Measurements from ENCODE around the gene CEMIP2. TPM values are rescaled to one million over a fixed set of nuclear protein-coding genes. Genes with fewer than 3 reads are reported as not detected.

CEMIP2 gene
- total and polyA plus RNA-seq, 2 of the 13 experiments (the other 11 are each of a cell fraction or from before 2014, with no cell fraction given), result 94.3 to 128 TPM

- TF ChIP-seq, protein P1, sequence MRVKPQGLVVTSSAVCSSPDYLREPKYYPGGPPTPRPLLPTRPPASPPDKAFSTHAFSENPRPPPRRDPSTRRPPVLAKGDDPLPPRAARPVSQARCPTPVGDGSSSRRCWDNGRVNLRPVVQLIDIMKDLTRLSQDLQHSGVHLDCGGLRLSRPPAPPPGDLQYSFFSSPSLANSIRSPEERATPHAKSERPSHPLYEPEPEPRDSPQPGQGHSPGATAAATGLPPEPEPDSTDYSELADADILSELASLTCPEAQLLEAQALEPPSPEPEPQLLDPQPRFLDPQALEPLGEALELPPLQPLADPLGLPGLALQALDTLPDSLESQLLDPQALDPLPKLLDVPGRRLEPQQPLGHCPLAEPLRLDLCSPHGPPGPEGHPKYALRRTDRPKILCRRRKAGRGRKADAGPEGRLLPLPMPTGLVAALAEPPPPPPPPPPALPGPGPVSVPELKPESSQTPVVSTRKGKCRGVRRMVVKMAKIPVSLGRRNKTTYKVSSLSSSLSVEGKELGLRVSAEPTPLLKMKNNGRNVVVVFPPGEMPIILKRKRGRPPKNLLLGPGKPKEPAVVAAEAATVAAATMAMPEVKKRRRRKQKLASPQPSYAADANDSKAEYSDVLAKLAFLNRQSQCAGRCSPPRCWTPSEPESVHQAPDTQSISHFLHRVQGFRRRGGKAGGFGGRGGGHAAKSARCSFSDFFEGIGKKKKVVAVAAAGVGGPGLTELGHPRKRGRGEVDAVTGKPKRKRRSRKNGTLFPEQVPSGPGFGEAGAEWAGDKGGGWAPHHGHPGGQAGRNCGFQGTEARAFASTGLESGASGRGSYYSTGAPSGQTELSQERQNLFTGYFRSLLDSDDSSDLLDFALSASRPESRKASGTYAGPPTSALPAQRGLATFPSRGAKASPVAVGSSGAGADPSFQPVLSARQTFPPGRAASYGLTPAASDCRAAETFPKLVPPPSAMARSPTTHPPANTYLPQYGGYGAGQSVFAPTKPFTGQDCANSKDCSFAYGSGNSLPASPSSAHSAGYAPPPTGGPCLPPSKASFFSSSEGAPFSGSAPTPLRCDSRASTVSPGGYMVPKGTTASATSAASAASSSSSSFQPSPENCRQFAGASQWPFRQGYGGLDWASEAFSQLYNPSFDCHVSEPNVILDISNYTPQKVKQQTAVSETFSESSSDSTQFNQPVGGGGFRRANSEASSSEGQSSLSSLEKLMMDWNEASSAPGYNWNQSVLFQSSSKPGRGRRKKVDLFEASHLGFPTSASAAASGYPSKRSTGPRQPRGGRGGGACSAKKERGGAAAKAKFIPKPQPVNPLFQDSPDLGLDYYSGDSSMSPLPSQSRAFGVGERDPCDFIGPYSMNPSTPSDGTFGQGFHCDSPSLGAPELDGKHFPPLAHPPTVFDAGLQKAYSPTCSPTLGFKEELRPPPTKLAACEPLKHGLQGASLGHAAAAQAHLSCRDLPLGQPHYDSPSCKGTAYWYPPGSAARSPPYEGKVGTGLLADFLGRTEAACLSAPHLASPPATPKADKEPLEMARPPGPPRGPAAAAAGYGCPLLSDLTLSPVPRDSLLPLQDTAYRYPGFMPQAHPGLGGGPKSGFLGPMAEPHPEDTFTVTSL (CRISPR knock-in tag; IDR thresholded peaks at IDR 0.05; ENCODE audit: borderline replicate concordance), result no peak
- TF ChIP-seq NR0B2 (CRISPR knock-in tag; IDR thresholded peaks at IDR 0.05) (no peak), RELA (CRISPR knock-in tag; IDR thresholded peaks at IDR 0.05) (no peak), MAF1 (CRISPR knock-in tag; IDR thresholded peaks at IDR 0.05; ENCODE audit: borderline replicate concordance) (no peak), EED (CRISPR knock-in tag; IDR thresholded peaks at IDR 0.05) (no peak), ZBTB38 (CRISPR knock-in tag; IDR thresholded peaks at IDR 0.05) (peak; percentile 59; the same call in 1 of the 2 replicates), ZNF20 (CRISPR knock-in tag; IDR thresholded peaks at IDR 0.05) (no peak), MIXL1 (CRISPR knock-in tag; IDR thresholded peaks at IDR 0.05) (peak; percentile 61; the same call in 1 of the 2 replicates), ZSCAN22 (CRISPR knock-in tag; IDR thresholded peaks at IDR 0.05) (no peak), RBFOX2 (IDR thresholded peaks at IDR 0.05; ENCODE audit: low read depth, low read length) (no peak), YY1 (IDR thresholded peaks at IDR 0.05; ENCODE audit: insufficient read depth, insufficient replicate concordance, low read depth, low read length) (no peak), HNRNPLL (IDR thresholded peaks at IDR 0.05; ENCODE audit: low read depth, low read length, poor library complexity, severe bottlenecking) (no peak), MED8 (CRISPR knock-in tag; IDR thresholded peaks at IDR 0.05; ENCODE audit: insufficient replicate concordance) (no peak), ZNF501 (CRISPR knock-in tag; IDR thresholded peaks at IDR 0.05) (no peak), KMT2B (CRISPR knock-in tag; IDR thresholded peaks at IDR 0.05) (no peak), NCOA2 (CRISPR knock-in tag; IDR thresholded peaks at IDR 0.05) (no peak), ZFP62 (CRISPR knock-in tag; IDR thresholded peaks at IDR 0.05) (no peak), HHEX (CRISPR knock-in tag; IDR thresholded peaks at IDR 0.05) (no peak), PHF21A (CRISPR knock-in tag; IDR thresholded peaks at IDR 0.05) (no peak), ZNF761 (CRISPR knock-in tag; conservative IDR thresholded peaks at IDR 0.05) (no peak)
- TF ChIP-seq, protein P2, sequence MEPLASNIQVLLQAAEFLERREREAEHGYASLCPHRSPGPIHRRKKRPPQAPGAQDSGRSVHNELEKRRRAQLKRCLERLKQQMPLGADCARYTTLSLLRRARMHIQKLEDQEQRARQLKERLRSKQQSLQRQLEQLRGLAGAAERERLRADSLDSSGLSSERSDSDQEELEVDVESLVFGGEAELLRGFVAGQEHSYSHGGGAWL (CRISPR knock-in tag; IDR thresholded peaks at IDR 0.05), result no peak
- TF ChIP-seq, protein P3, sequence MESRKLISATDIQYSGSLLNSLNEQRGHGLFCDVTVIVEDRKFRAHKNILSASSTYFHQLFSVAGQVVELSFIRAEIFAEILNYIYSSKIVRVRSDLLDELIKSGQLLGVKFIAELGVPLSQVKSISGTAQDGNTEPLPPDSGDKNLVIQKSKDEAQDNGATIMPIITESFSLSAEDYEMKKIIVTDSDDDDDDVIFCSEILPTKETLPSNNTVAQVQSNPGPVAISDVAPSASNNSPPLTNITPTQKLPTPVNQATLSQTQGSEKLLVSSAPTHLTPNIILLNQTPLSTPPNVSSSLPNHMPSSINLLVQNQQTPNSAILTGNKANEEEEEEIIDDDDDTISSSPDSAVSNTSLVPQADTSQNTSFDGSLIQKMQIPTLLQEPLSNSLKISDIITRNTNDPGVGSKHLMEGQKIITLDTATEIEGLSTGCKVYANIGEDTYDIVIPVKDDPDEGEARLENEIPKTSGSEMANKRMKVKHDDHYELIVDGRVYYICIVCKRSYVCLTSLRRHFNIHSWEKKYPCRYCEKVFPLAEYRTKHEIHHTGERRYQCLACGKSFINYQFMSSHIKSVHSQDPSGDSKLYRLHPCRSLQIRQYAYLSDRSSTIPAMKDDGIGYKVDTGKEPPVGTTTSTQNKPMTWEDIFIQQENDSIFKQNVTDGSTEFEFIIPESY (CRISPR knock-in tag; IDR thresholded peaks at IDR 0.05), result 0 out of 2 replicates have a peak, but pooled peaks have one; percentile 33
These were observed 7.4 kb downstream of the CEMIP2 start (continued) for GRCh38 chr9:71760901-71761300.
